ENCODE data around the gene CIDEC. TPM values are rescaled to one million over a fixed set of nuclear protein-coding genes. Genes with fewer than 3 reads are reported as not detected.

CIDEC gene
- total and polyA plus RNA-seq, 9 of the 15 experiments (the other 6 are each of a cell fraction or from before 2014, with no cell fraction given): not detected

GRCh38 chr3:9891072-9891622 is 11.1 kb upstream of the CIDEC start (continued):
- TF ChIP-seq ZNF592 (IDR thresholded peaks at IDR 0.05): 0 out of 2 replicates have a peak, but pooled peaks have one; percentile 14
- 0 out of 2 replicates have a peak, but pooled peaks have one; percentile 33 for TF ChIP-seq GATAD2A (IDR thresholded peaks at IDR 0.05)
- peak; percentile 1 for TF ChIP-seq ZNF146 (CRISPR knock-in tag; IDR thresholded peaks at IDR 0.05; ENCODE audit: unreplicated experiment)
- peak in 1 of 2 experiments; percentile 88; a peak in 2 of 3 replicates for TF ChIP-seq CBX3 (IDR thresholded peaks at IDR 0.05; ENCODE audit: borderline replicate concordance in 1 of 2, low read length in 2 of 2)
- TF ChIP-seq ZNF224 (CRISPR knock-in tag; IDR thresholded peaks at IDR 0.05): 0 out of 2 replicates have a peak, but pooled peaks have one; percentile 45
- TF ChIP-seq ZBTB49 (CRISPR knock-in tag; IDR thresholded peaks at IDR 0.05; ENCODE audit: borderline replicate concordance): 0 out of 2 replicates have a peak, but pooled peaks have one; percentile 89
- TF ChIP-seq CCNT2 (IDR thresholded peaks at IDR 0.05; ENCODE audit: borderline replicate concordance, extremely low read depth, insufficient read length, low read depth, low read length): no peak
- peak; percentile 49; the same call in 1 of the 2 replicates for TF ChIP-seq ADNP (tag; IDR thresholded peaks at IDR 0.05)
- TF ChIP-seq THRB (CRISPR knock-in tag; conservative IDR thresholded peaks at IDR 0.05): no peak
- 0 out of 2 replicates have a peak, but pooled peaks have one; percentile 5 for TF ChIP-seq THRAP3 (IDR thresholded peaks at IDR 0.05; ENCODE audit: borderline replicate concordance)
- TF ChIP-seq ZNF512 (tag; IDR thresholded peaks at IDR 0.05): no peak
- TF ChIP-seq XRCC4 (IDR thresholded peaks at IDR 0.05; ENCODE audit: extremely low read depth, insufficient read depth, insufficient read length): no peak
- peak; percentile 84 for TF ChIP-seq ZNF316 (IDR thresholded peaks at IDR 0.05)
